ENCODE results near the gene LRP3.

GRCh38 chr19:33176670-33177416, 17.3 kb upstream of the LRP3 start:
- TF ChIP-seq CTCF (conservative IDR thresholded peaks at IDR 0.05; ENCODE audit: low read depth, low read length): no peak
- no peak for TF ChIP-seq EZH2phosphoT487 (IDR thresholded peaks at IDR 0.05; ENCODE audit: borderline replicate concordance, low read length)
- no peak for TF ChIP-seq EZH2 (IDR thresholded peaks at IDR 0.05; ENCODE audit: low read length, unreplicated experiment)
